Measurements from ENCODE around the gene WDR7. TPM values are rescaled to one million over a fixed set of nuclear protein-coding genes. Genes with fewer than 3 reads are reported as not detected.

The WDR7 gene
- total and polyA plus RNA-seq, 10 of the 15 experiments (the other 5 are each of a cell fraction or from before 2014, with no cell fraction given): 2.8 to 16.5 (median 11.7) TPM

- 0 out of 2 replicates have a peak, but pooled peaks have one; percentile 0 for TF ChIP-seq ZBTB33 (IDR thresholded peaks at IDR 0.05)
- peak; percentile 44; the same call in 1 of the 2 replicates for TF ChIP-seq MLLT1 (IDR thresholded peaks at IDR 0.05)
- TF ChIP-seq FOXK2 (IDR thresholded peaks at IDR 0.05): no peak
- no peak for TF ChIP-seq MYB (IDR thresholded peaks at IDR 0.05; ENCODE audit: borderline replicate concordance, low read depth, low read length)
- no peak for TF ChIP-seq CHD4 (IDR thresholded peaks at IDR 0.05)
Observed at GRCh38 chr18:56639104-56639381, 12.1 kb upstream of the WDR7 start (continued).

- ChIA-PET RAD21 (ENCODE audit: unreplicated experiment) (interaction anchor here (1.0 kb wide), 1 partner anchor 11 kb away, joined by 3 read pairs; the partner anchor contains the start of gene WDR7), SMC1A (ENCODE audit: uncharacterized antibody, unreplicated experiment) (interaction anchor here (0.6 to 4.2 kb wide), 3 partner anchors 10 to 1371 kb away, joined by 3 to 24 read pairs (median 5); partner anchors contain the start of gene WDR7), POLR2A (interaction anchor here (1.2 to 5.6 kb wide), 3 partner anchors 8 to 1319 kb away, joined by 3 to 39 read pairs (median 8); partner anchors contain the start of gene WDR7), CTCF (interaction anchor here (0.6 to 1.7 kb wide), 4 partner anchors 9 to 69 kb away, joined by 4 to 6 read pairs (median 5); no protein-coding TSS in a partner anchor)
- FAIRE-seq (no peak), ATAC-seq (no peak), DNase-seq (ENCODE audit: low read depth, low spot score) (no peak)
- in situ Hi-C loops (cut with MboI) (no loop called here), intact Hi-C loops (cut with micrococcal nuclease; ENCODE audit: unreplicated experiment) (loop anchor here (2.0 kb wide), 1 partner anchor 69 kb away; no protein-coding TSS in a partner anchor)
- no TSS peak for BruUV-seq (replicated peaks)
- H3K4me2 ChIP-seq (ENCODE audit: control insufficient read depth, insufficient read depth): peak overlapping the region; percentile 38
- H3K27ac ChIP-seq (ENCODE audit: control insufficient read depth, insufficient read depth): peak overlapping the region; percentile 88; the same call in 1 of the 2 replicates
- no peaks in the 10 kb centered on the region; a peak in 1 of 4 replicates for H3K36me3 ChIP-seq (ENCODE audit: control insufficient read depth in 2 of 2, insufficient read depth in 2 of 2, low read length in 1 of 2)
- 96% methylated on average over 9 of the region's 9 CpGs for WGBS (ENCODE audit: insufficient coverage, insufficient replicate concordance, low lambda C conversion rate, missing lambda C conversion rate)
- no peaks in the 10 kb centered on the region for H3K27me3 ChIP-seq (replicated peaks in 1 of 2; ENCODE audit: control insufficient read depth in 2 of 2, insufficient read depth in 2 of 2, low read length in 1 of 2)
- H3K79me2 ChIP-seq (ENCODE audit: control insufficient read depth, insufficient read depth, low read length): peaks cover 42% of the 10 kb centered on the region
- no peak overlapping the region; the same call in 1 of the 2 replicates for H2AFZ ChIP-seq (ENCODE audit: control insufficient read depth, low read depth, low read length)
- peak overlapping the region; percentile 62; the same call in 1 of the 2 replicates for H3K4me3 ChIP-seq
- no peak overlapping the region for H3K9ac ChIP-seq (ENCODE audit: control insufficient read depth, insufficient read depth, low read length)
- peaks cover 5% of the 10 kb centered on the region for H3K4me1 ChIP-seq (ENCODE audit: control insufficient read depth, insufficient read depth, low read length)
- peaks cover 3% of the 10 kb centered on the region; the same call in 1 of the 2 replicates for H4K20me1 ChIP-seq (ENCODE audit: control insufficient read depth, insufficient read depth)
- H3K9me3 ChIP-seq (replicated peaks; ENCODE audit: control insufficient read depth, insufficient read depth, low read length): no peaks in the 10 kb centered on the region
- TF ChIP-seq BCL11A (IDR thresholded peaks at IDR 0.05; ENCODE audit: low read depth, low read length) (no peak), LARP7 (IDR thresholded peaks at IDR 0.05) (no peak), EED (IDR thresholded peaks at IDR 0.05; ENCODE audit: low read depth) (no peak), GABPA (IDR thresholded peaks at IDR 0.05; ENCODE audit: low read depth) (no peak), SIX5 (IDR thresholded peaks at IDR 0.05; ENCODE audit: low read depth, low read length, severe bottlenecking) (no peak), MYB (IDR thresholded peaks at IDR 0.05; ENCODE audit: borderline replicate concordance, low read depth, low read length) (no peak), IRF4 (IDR thresholded peaks at IDR 0.05; ENCODE audit: low read depth, low read length) (no peak), CHD1 (IDR thresholded peaks at IDR 0.05; ENCODE audit: low read depth, low read length) (no peak), PBX3 (IDR thresholded peaks at IDR 0.05; ENCODE audit: insufficient replicate concordance, low read depth, low read length) (no peak), CHD4 (IDR thresholded peaks at IDR 0.05) (no peak), FOXK2 (IDR thresholded peaks at IDR 0.05) (no peak), CEBPB (IDR thresholded peaks at IDR 0.05; ENCODE audit: borderline replicate concordance in 1 of 2, low read depth in 2 of 2, low read length in 2 of 2) (no peak)
- TF ChIP-seq, protein P1, sequence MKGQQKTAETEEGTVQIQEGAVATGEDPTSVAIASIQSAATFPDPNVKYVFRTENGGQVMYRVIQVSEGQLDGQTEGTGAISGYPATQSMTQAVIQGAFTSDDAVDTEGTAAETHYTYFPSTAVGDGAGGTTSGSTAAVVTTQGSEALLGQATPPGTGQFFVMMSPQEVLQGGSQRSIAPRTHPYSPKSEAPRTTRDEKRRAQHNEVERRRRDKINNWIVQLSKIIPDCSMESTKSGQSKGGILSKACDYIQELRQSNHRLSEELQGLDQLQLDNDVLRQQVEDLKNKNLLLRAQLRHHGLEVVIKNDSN (IDR thresholded peaks at IDR 0.05; ENCODE audit: borderline replicate concordance, extremely low read length, insufficient read depth, low read depth, low read length): no peak
Observed at GRCh38 chr18:56639571-56639970, 11.6 kb upstream of the WDR7 start.
